Adrenal gland (tissue), 5 donors: ENCODE measurements around the gene RCN2.

Experiments
- POLR2A ChIP-seq, 2 donors: fragments of 450-650 bp; IDR thresholded peaks; one replicate each; pipeline ENCODE4 v1.6.1; 2017; ENCODE audit warnings: antibody characterized with exemption in 2 of 2, mild to moderate bottlenecking in 2 of 2, moderate library complexity in 1 of 2
- TF ChIP-seq, protein P1 (sequence below), 6 experiments: fragments of 450-650 bp in 4 of 6; fragments of 200-600 bp in 2 of 6; sonication (generic) in 1 of 6; IDR thresholded peaks; 1 replicate in 5 of 6; 2 replicates in 1 of 6; pipeline versions ENCODE4 v1.5.1 to v1.8.0; 2016 to 2021; ENCODE audit warnings: antibody characterized with exemption in 6 of 6, mild to moderate bottlenecking in 2 of 6, moderate library complexity in 1 of 6
- donor health status: DM: no; HTN: no; CAD: no.

GRCh38 chr15:76905855-76906254 is 25.7 kb upstream of the RCN2 start:
- TF ChIP-seq, protein P1, sequence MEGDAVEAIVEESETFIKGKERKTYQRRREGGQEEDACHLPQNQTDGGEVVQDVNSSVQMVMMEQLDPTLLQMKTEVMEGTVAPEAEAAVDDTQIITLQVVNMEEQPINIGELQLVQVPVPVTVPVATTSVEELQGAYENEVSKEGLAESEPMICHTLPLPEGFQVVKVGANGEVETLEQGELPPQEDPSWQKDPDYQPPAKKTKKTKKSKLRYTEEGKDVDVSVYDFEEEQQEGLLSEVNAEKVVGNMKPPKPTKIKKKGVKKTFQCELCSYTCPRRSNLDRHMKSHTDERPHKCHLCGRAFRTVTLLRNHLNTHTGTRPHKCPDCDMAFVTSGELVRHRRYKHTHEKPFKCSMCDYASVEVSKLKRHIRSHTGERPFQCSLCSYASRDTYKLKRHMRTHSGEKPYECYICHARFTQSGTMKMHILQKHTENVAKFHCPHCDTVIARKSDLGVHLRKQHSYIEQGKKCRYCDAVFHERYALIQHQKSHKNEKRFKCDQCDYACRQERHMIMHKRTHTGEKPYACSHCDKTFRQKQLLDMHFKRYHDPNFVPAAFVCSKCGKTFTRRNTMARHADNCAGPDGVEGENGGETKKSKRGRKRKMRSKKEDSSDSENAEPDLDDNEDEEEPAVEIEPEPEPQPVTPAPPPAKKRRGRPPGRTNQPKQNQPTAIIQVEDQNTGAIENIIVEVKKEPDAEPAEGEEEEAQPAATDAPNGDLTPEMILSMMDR (IDR thresholded peaks at IDR 0.05): no peak
- TF ChIP-seq POLR2A (IDR thresholded peaks at IDR 0.05): no peak
